Adrenal gland (tissue), 12 donors: ENCODE measurements around the gene MUC13. TPM values are rescaled to one million over a fixed set of nuclear protein-coding genes. Genes with fewer than 3 reads are reported as not detected.

Source experiments
- DNase-seq, 7 donors: peaks; one replicate each; pipeline ENCODE4 v3.0.0-alpha.2; 2019 to 2020
- H3K27ac ChIP-seq, 5 donors: fragments of 200-600 bp; sonication (generic) in 4 of 5; 1 replicate in 3 of 5; 2 replicates in 2 of 5; pipeline versions ENCODE4 v1.5.1 to v1.8.0; 2016 to 2020; ENCODE audit warnings: mild to moderate bottlenecking in 1 of 5
- H3K27me3 ChIP-seq: fragments of 200-600 bp; 2 replicates; pipeline ENCODE4 v1.8.0; 2021
- H3K36me3 ChIP-seq, 2 donors: fragments of 200-600 bp; replicated peaks in 1 of 2; 1 replicate in 1 of 2; 2 replicates in 1 of 2; pipeline versions ENCODE4 v1.5.1 to v1.8.0; 2018 to 2022
- H3K4me1 ChIP-seq, 2 donors: fragments of 200-600 bp; replicated peaks in 1 of 2; 1 replicate in 1 of 2; 2 replicates in 1 of 2; pipeline versions ENCODE4 v1.5.1 to v1.8.0; 2018 to 2021
- H3K4me3 ChIP-seq, 4 donors: fragments of 200-600 bp; sonication (generic) in 3 of 4; one replicate each; pipeline ENCODE4 v1.5.1; 2016 to 2018
- H3K9me3 ChIP-seq, 3 donors: fragments of 200-600 bp; sonication (generic) in 1 of 3; replicated peaks in 1 of 3; 1 replicate in 2 of 3; 2 replicates in 1 of 3; pipeline versions ENCODE4 v1.5.1 to v1.8.0; 2016 to 2021
- CTCF ChIP-seq, 6 experiments: fragments of 450-650 bp in 4 of 6; fragments of 200-600 bp in 2 of 6; sonication (generic) in 1 of 6; IDR thresholded peaks; 1 replicate in 5 of 6; 2 replicates in 1 of 6; pipeline versions ENCODE4 v1.5.1 to v1.8.0; 2016 to 2021; ENCODE audit warnings: antibody characterized with exemption in 6 of 6, mild to moderate bottlenecking in 2 of 6, moderate library complexity in 1 of 6
- POLR2A ChIP-seq, 2 donors: fragments of 450-650 bp; IDR thresholded peaks; one replicate each; pipeline ENCODE4 v1.6.1; 2017; ENCODE audit warnings: antibody characterized with exemption in 2 of 2, mild to moderate bottlenecking in 2 of 2, moderate library complexity in 1 of 2
- WGBS, 4 donors: extraction: QIAGEN DNeasy Blood & Tissue Kit in 2 of 4; methylation state at CpG; one replicate each; pipeline versions ENCODE4 v1.1.5 to v1.1.7; 2013 to 2017; 5-methylcytosine and 5-hydroxymethylcytosine counted together
- intact Hi-C, 2 donors: fragments of 100-400 bp; cut with DNase I; formaldehyde crosslinking; loops; one replicate each; pipeline versions ENCODE4 v1.14.1 to v1.15.0; 2022 to 2023
- polyA plus RNA-seq, 3 donors: library from polyadenylated mRNA; stranded (reverse); fragments of 200-250 nt in 2 of 3; fragments of 350-450 nt in 1 of 3; fragmentation: Illumina TruSeq in 1 of 3; extraction: RNeasy Lipid Tissue Mini Kit (QIAGEN cat#74804) in 1 of 3; gene quantifications; one replicate each; pipeline ENCODE4 v1.2.3, GENCODE V29; 2013 to 2014
- total RNA-seq, 9 donors: library from RNA; depleted of rRNA in 4 of 9; stranded (reverse); fragments of >200 nt in 4 of 9; fragments of 120-200 nt in 1 of 9; fragmentation: NEBNext Ultra II Directional in 1 of 9; extraction: Animal tissue kit (Norgen Biotek cat#: 25700) in 1 of 9; gene quantifications; one replicate each; pipeline versions ENCODE4 v1.1.0 to v1.2.4, GENCODE V29; 2013 to 2023
- donor health status: healthy with polysubstance abuse.
- donor health status: Bipolar disorder and iron deficiency.
- donor health status: DM: yes; HTN: yes; CAD: no.
- donor health status: DM: no; HTN: no; CAD: no.
- donor health status: DM: no; HTN: no; CAD: no.
- donor health status: DM: yes; HTN: yes; CAD: no.

MUC13 gene
- total and polyA plus RNA-seq, 12 donors = 0.06 to 2.6 (median 0.11) TPM; not detected in 5

- Histone ChIP-seq H3K36me3 (no peaks in the 10 kb centered on the region), H3K9me3 (no peaks in the 10 kb centered on the region), H3K27me3 (no peaks in the 10 kb centered on the region), H3K4me3 (no peak overlapping the region), H3K27ac (no peak overlapping the region), H3K4me1 (no peaks in the 10 kb centered on the region)
- intact Hi-C loops = no loop called here
- WGBS, 4 donors = 15 to 22% (median 20%) methylated on average over 4 of the region's 4 CpGs
- peak; percentile 46 to 89 (median 69) for DNase-seq
- TF ChIP-seq POLR2A (IDR thresholded peaks at IDR 0.05) = no peak
- TF ChIP-seq CTCF (IDR thresholded peaks at IDR 0.05) = peak; percentile 58 to 85 (median 76)
Measured at GRCh38 chr3:124928333-124929202, 6.0 kb downstream of the MUC13 start.

- TF ChIP-seq POLR2A (IDR thresholded peaks at IDR 0.05) (no peak), CTCF (IDR thresholded peaks at IDR 0.05) (no peak)
- Histone ChIP-seq H3K27me3 (no peaks in the 10 kb centered on the region), H3K4me3 (no peak overlapping the region), H3K36me3 (no peaks in the 10 kb centered on the region), H3K27ac (no peak overlapping the region), H3K4me1 (no peaks in the 10 kb centered on the region), H3K9me3 (no peaks in the 10 kb centered on the region)
- WGBS, 4 donors = 81 to 89% (median 88%) methylated on average over 2 of the region's 2 CpGs
- intact Hi-C loops = no loop called here
- no peak for DNase-seq
Measured at GRCh38 chr3:124927574-124928045, 6.9 kb downstream of the MUC13 start.

GRCh38 chr3:124926426-124927101 lies 8.0 kb downstream of the MUC13 start:
- WGBS, 4 donors = 66 to 82% (median 70%) methylated on average over 4 of the region's 4 CpGs
- intact Hi-C loops = no loop called here
- Histone ChIP-seq H3K36me3 (no peaks in the 10 kb centered on the region), H3K4me3 (no peak overlapping the region), H3K27me3 (no peaks in the 10 kb centered on the region), H3K27ac (no peak overlapping the region), H3K9me3 (no peaks in the 10 kb centered on the region), H3K4me1 (no peaks in the 10 kb centered on the region)
- no peak for TF ChIP-seq CTCF (IDR thresholded peaks at IDR 0.05)
- no peak for TF ChIP-seq POLR2A (IDR thresholded peaks at IDR 0.05)
- no peak for DNase-seq

GRCh38 chr3:124924741-124925140 lies 9.8 kb downstream of the MUC13 start:
- 85 to 92% (median 91%) methylated on average over 2 of the region's 2 CpGs for WGBS, 4 donors
- intact Hi-C loops = no loop called here
- no peaks in the 10 kb centered on the region for H3K4me1 ChIP-seq

More at GRCh38 chr3:124924741-124925140, 9.8 kb downstream of the MUC13 start:
- H3K27me3 ChIP-seq = no peaks in the 10 kb centered on the region
- DNase-seq = no peak
- no peaks in the 10 kb centered on the region for H3K9me3 ChIP-seq
- TF ChIP-seq CTCF (IDR thresholded peaks at IDR 0.05) (no peak), POLR2A (IDR thresholded peaks at IDR 0.05) (no peak)
- no peaks in the 10 kb centered on the region for H3K36me3 ChIP-seq
- H3K27ac ChIP-seq = no peak overlapping the region
- no peak overlapping the region for H3K4me3 ChIP-seq
